Stimulated activated CD8-positive, alpha-beta memory T cell treated with anti-CD3 and anti-CD28 coated beads, Interleukin-4, amount 100 ng/mL, for 1 hour (primary cell): ENCODE data around the gene COQ8A.
A peak's percentile ranks its signal among the peaks of the same experiment; 100 is the strongest.
"Not testable (repeated sequence)": the region's sequence is repeated elsewhere in the genome, so short reads cannot be mapped to it uniquely, and the experiment has no call there.

Experiments used
- DNase-seq, 2 donors: peaks; one replicate each; pipeline ENCODE4 v3.0.0-alpha.2; 2020; ENCODE audit warnings: low read depth in 2 of 2, low spot score in 1 of 2

The COQ8A gene

DNA sequence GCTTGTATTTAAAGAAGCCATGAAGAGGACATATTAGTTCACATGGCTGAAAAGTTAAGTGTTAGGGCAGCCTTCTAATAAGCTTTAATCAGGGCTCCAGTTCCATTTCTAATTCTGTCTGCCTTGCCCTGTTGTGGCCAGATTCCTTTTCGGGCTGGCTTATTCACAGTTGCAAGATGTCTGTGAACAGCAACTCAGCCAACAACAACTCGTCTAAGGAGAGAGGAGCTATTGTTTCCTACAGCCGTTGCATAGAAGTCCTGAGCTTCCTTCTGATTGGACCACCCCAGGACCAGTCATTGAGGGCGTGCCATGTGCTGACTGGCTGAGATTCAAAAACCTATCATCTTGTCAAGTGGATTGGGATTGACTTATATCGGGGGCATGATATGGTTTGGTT, 18.6 kb upstream of the COQ8A start:
- DNase-seq, result no peak

DNA sequence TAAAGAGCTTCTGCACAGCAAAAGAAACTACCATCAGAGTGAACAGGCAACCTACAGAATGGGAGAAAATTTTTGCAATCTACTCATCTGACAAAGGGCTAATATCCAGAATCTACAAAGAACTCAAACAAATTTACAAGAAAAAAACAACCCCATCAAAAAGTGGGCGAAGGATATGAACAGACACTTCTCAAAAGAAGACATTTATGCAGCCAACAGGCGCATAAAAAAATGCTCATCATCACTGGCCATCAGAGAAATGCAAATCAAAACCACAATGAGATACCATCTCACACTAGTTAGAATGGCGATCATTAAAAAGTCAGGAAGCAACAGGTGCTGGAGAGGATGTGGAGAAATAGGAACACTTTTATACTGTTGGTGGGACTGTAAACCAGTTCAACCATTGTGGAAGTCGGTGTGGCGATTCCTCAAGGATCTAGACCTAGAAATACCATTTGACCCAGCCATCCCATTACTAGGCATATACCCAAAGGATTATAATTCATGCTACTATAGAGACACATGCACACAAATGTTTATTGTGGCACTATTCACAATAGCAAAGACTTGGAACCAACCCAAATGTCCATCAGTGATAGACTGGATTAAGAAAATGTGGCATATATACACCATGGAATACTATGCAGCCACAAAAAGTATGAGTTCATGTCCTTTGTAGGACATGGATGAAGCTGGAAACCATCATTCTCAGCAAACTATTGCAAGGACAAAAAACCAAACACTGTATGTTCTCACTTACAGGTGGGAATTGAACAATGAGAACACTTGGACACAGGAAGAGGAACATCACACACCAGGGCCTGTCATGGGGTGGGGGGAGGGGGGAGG, 10.6 kb upstream of the COQ8A start:
- DNase-seq, result not testable (repeated sequence)

DNA sequence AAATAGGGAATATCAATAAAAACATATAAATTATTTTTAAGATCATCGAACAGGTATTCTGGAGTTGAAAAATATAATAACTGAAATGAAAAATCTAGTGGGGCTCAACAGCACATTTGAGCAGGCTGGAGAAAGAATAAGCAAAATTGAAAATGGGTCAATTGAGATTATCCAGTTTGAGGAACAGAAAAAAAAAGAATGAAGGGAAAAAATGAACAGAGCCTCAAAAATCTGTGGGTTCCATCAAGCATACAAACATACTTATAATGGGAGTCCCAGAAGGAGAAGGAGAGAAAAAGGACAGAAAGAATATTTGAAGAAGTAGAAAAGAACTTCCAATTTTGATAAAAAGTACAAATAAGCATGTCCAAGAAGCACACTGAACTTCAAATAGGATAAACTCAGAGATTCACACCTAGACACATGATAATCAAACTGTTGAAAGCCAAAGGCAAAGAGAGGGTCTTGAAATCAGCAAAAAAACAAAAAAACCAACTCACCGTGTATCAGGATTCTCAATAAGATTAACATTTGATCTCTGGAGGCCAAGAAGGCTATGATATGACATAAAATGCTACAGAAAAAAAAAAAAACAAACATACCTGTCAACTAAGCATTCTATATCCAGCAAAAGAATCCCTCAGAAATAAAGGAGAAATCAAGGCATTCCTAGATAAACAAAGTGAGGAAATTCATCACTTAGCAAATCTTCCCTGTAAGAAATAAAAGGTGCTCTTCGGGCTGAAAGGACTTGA, 5.4 kb upstream of the COQ8A start:
- DNase-seq, result no peak

DNA sequence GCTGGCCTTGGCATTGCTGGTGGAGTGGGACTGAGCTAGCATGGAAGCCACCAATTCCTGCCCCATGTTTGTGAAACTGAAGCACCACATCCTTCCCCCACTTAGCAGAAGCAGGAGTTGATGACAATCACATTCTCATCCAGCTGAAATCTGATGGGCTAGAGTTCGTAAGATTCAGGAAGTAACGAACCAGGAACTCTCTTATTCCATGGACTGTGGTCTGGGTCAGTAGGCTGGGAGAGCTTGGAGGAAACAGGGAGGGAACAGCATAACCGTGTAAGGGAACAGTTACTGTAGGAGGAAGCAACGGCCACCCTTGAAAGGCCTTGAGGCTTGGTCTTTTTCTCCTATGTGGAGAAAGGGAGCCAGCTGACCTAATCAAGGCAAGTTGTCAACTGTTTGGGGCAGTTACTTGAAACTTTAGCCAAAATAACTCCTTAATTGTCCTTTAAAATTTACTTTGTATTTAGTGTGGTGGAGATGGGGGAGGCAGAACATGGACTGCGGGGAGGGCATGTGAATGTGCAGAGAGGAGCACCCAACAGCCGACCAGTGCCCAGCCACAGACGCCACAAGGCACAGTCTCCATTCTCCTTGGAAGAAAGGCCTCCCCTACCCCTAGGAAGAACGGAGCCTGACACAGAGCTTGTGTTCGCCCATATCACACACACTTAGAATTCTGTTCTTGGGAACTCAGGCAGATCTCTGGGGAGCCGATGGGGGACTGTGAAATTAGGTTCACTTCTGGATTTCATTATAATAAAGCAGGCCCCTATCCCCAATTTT, 2.0 kb upstream of the COQ8A start:
- DNase-seq, result no peak

DNA sequence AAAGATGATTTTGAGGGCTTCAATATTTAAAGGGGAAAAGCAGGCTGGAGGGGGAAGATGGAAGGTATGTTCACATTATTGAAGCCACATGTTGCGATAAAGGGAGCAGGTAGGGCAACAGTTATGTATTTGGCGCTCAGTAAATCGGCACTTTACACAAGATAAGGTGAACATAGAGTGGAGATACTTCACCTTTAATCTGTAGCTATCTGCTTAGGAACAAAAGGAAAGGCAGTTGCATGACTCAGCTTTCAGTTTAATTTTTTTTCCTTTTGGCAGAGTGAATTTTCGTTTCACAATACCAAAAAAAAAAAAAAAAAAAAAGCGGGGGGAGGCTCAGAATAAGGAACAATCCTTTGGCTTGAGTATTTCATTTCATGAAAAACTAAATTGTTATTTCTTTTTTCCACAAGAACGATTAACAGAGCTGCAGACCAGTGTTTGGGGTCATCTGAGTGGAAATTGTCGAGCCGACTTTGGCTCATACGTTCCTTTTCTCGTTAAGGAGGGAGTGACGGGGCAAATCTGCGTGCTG, 1.1 kb upstream of the COQ8A start:
- no peak for DNase-seq

DNA sequence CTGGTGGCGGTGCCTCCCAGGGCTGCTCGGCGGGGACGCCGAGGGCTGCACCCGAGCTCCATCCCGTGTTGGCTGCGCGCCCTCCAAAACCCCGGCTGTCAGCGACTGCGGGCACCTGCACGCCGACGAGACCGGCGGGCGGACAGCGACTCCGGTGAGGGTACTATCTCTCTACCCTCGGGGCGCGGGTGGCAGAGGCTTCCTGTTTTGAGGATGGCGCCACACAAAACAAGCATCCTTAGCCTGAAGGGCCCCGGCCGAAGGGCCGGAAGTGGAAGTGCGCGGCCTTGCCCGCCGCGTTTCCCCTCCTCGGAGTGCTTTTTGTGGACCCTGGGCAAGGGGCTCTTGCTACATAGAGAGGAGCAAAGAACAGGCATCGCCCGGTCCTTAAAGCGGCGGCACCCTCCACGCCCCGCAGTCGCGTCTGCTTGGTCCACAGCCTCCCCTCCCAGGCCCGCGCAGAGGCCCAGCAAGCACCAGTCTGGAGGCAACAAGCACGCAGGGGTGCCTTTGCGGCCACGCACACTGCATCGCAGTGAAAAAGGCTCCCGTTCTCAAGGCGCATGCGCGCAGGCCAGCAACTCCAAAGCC, 561 bp upstream of the COQ8A start:
- DNase-seq, result peak; percentile 27 to 46

DNA sequence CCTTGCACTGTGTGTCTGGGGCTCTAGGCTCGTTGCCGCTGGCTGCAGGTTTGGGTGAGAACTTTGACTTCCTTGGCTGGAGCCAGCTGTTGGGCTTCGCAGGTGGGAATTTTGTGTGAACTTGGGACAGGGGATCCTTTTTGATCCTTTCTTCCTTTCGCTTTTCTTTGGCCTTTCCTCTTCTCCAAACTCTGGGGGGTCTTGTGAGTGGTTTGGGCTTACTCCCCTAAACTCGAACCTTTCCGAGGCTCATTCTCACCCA, 643 bp downstream of the COQ8A start:
- no peak for DNase-seq

DNA sequence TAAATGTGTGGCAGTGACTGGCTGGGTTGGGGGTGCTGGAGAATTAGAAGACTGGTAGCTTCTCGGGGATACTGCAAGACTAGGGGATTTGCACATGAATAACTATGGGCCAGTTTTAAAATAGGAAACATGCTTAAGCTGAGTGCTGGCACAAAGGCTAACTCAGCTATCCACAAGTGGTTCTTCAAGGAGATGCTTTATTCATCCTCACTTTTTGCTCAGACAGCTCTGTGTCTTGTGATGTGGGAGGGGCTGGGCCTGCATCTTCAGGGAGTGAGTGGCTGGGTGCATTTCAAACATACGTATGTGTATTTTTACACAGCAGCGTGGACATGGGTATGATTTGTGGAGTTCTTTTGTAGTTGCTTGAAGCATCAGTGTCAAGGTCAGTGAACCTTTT, 2.3 kb downstream of the COQ8A start:
- no peak for DNase-seq

DNA sequence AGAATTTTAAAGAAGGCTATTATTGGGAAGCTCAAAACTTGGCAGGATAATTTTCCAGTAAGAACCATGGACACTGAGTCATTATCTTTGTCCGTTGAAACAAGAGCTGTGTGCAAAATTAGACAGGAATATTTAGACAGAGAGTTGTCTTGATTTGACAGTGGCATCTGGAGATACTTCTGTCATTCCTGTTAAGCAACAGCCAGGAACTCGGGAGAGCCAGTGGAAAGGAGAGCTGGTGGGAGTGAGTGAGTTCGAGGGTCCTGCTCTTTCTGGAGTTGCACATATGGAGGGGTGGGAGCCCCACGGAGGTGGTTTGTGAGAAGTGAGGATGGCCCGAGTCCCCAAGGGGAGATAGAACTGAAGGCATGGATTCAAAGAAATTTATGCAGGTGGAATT, 3.1 kb downstream of the COQ8A start:
- no peak for DNase-seq

DNA sequence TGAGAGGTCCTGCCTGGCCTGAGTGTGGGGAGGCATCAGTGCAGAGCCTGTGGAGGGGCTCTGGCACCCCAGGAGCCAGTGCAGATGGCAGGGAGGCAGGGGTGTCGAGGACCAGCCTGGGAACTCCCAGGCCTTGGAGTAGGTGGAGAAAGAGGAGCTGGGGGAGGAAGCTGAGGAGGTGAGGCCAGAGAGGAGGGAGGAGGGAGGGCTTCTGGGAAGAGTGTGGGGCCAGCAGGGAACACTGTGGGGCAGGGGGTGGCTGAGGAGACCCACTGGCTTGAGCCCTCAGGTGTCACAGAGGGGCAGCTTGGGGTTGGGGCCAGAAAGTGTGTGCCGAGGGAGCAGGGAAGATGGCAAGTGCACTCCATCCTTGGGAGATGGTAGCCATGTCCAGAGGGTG, 3.8 kb downstream of the COQ8A start:
- no peak for DNase-seq

DNA sequence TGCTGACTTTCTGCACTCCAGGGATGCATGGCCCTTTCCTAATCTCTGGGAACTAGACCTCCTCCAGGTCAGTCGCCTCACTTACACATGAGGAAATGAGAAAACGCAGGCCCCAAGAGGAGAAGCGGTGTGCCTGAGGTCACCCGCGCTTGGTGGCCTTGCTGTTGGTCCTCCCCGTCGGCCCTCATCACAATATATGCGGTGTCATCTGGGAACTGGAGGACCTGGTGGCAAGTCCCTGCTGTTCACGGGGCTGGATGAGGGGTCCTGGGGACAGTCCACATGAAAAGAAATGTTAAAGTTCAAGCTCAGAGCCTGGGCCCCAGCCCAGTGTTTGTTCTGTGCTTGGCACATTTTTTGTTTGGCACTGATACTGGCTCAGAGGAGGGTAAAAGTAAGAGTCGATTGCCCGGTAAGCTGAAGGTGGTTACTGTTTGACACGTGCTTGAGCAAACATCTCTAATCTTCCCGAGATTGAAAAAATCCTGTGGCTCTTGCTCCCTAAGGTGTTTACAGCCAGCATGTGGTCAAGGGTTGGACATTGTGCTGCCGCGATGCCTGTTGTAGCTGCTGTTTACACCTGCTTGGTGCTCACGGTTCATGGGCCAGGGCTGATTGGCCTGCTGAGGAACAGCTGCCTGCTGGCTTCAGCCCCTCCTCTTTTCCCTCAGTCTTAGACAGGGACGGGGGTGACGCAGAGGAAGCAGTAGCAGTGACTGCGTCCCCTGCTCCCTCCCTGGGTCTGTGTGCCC, 5.2 kb downstream of the COQ8A start:
- DNase-seq, result no peak

DNA sequence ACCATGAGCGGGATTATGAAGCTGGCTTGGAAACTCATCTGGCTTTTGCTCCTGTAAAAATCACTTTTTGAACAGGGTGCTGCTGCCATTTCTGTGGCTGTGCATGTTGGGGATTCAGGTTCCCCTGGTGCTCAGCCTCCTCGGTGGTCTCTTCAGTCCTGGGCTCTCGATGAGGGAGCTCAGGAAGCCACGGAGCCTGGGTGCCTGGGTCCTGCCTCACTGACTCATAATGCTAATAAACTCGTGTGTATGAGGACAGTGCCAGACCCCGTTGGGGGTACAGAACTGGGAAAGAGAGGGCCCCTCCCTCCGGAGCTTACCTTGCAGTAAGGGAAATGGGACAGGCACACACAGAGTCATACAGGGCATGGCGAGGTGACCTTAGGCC, 5.8 kb downstream of the COQ8A start:
- no peak for DNase-seq

DNA sequence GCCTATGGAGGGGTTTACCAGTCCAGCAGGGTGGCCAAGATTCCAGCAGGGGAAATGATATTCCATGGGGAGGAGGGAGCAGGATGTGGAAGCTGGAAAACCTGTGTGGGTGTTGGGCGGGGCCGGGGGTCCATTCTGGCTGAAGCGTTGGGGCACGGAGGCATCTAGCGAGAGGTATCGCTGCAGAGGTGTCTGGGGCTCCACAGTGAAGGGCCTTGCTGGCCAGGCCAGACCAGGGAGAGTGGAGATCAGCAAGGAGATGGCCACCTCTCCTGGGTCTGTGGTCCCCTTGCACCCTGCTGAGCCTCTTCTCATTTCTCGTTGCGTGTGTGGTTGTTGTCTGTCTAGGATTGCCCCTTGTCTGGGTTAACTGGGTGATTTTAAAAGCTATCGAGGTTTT, 6.2 kb downstream of the COQ8A start:
- DNase-seq, result no peak

DNA sequence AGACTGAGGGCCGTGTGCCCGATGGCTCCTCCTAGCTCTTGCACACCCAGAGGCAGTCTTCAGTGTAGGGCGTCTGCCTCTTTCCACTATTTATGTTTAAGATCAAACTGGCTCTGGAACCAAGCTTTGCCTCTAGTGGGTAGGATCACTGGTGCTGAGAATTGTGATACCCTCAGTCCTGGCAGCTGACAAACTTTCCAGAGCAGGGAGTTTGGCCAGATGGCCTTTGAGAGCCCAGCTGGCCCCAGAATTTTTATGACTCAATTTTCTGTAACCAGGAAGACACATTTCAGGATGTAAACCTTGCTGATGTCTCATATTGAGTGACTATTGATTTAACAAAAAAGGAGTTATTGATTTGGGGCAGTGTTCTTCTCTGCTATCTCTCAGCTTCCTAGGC, 6.7 kb downstream of the COQ8A start:
- DNase-seq, result no peak

DNA sequence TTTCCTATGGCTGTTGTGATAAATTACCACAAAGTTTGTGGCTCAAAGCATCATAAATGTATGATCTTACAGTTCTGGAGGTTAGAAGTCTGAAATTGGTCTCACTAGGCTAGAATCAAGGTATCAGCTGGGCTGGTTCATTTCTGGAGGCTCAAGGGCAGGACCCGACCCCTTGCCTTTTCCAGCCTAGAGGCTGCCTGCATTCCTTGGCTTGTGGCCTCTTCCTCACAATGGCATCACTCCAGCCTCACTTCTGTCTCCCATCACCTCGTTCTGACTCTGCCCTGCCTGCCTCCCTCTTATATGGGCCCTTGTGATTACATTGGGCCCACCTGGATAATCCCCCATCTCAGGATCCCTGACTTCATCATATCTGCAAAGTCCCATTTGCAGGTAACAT, 8.0 kb downstream of the COQ8A start:
- no peak for DNase-seq

DNA sequence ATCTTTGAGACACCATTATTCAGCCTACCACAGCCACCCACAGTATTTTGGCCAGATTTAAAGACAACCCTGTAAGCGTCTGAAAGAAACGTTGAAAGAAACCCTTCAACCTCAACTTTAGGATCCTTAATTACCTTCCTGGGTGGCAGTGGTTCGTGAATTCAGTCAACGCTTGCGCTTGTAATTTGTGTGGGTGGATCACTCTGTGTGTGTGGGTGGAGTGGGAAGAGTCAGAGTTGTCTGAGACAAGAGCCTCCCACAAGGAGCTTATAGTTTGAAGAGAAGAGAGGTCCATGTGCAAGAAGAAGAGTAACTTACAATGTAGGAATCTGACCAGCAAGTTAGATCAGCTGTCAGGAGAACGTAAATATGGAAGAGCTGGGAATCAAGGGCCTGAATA, 8.4 kb downstream of the COQ8A start:
- DNase-seq, result no peak

DNA sequence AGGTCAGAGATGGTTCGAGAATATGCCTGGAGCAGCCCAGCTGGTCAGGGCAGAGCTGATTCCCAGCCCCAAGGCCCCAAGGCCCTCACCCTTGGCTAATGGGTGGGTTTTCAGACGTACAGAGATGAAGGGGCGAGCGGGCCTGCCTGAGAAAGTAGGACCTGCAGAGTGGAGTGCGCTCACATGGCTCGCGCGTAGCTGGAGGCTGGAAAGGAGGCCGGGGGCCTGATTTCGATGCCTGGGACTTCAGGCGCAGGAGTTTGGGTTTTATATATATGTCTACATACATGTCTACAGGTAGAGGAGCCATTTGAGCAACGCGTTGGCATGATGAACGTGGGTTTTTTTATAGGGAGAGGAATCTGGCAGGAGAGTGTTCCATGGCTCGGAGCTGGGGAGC, 8.9 kb downstream of the COQ8A start:
- DNase-seq, result no peak

DNA sequence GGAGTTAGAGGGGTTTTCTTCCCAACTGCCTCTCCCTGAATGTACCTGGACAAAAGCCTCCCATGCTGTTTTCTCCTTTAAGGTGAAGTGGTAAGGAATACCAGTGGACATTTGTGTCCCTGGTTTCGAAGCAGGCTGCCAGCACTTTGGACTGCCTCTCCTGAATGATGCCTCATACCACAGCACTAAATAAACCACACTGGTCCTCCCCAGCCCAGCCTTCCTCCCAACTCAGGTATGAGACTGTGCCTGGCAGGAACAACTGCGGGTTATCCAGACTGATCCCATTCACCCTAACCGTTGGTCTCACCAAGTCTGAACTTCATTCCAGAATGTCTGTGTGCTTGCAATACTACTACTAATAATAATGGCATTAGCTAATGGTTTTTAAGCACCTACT, 9.3 kb downstream of the COQ8A start:
- no peak for DNase-seq

DNA sequence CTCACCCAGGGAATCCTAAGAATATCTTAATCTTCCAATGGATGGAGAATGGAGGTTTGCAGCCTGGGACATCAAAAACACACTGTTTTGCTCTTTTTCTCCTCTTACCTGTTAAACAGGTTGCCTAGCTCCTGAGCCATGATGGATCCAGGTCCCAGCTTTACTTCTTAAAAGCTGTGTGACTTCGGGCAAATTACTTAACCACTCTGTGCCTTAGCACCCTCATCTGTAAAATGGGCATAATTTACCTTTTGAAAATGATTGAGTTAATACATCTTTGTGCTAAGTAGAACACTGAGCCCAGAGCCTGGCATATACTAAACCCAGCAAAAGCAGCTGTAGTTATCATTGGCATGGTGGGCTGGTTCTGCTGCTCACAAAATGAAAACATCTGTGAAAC, 10.2 kb downstream of the COQ8A start:
- no peak for DNase-seq

DNA sequence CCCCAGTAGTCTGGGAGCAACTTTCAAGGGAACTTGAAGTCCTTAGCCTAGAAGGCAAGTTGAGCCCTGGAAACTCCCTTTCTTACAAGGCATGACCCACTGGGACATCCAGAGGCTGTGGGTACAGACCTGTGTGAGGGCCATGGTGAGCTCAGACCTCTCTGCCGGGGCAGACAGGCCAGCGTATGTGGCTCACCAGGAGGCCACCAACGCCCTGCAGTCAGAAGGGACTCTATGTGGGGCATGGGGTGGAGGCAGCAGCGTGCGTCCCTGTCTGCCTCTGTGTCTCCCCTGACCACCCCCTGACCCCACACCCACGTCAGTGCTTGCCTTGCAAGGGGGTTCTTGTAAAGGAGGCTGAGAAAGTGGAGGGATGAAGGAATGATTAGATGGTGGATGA, 10.8 kb downstream of the COQ8A start:
- no peak for DNase-seq
